HG02840 (cell line): ENCODE measurements around the gene CHAF1A.

ENCODE experiments used
- ATAC-seq: cut with Tn5 transposase; IDR thresholded peaks from one replicate; pipeline ENCODE4 v1.9.1; 2021; ENCODE audit warnings: mild to moderate bottlenecking, moderate library complexity, moderate number of reproducible peaks; ENCODE audit not compliant: unreplicated experiment, low FRiP score

Gene CHAF1A

DNA sequence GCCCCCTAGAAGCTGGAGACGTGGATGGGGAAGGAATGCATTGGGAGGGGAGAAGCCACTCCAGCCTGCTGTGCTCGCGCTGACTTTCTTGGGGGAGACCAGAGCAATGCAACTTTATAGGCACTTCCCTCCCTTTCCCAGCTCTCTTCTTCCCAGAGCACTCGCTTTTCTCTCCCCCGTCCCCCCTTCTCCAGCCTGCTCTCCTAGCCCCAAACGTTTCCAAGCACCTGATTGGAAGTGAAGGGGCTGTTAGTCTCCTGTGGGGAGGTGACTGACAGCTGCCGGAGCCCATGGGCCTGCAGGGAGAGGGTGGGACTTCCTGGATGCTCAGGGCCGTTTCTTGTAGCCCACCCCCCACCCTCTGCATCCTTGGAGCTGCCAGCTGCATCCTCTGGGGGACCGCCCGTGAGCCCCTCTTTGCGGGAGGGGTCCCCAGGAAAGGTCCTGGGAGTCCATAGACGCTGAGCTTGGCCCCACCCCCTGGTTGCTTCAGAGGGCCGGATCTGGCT, 72.1 kb downstream of the CHAF1A start:
- ATAC-seq = no peak

GRCh38 chr19:4477034-4477801, 74.8 kb downstream of the CHAF1A start:
- ATAC-seq = no peak

- no peak for ATAC-seq
Measured at GRCh38 chr19:4482721-4483364, 80.4 kb downstream of the CHAF1A start.

GRCh38 chr19:4483385-4483784, 80.9 kb downstream of the CHAF1A start:
- no peak for ATAC-seq

- ATAC-seq = no peak
Measured at GRCh38 chr19:4487572-4487971, 85.1 kb downstream of the CHAF1A start.

GRCh38 chr19:4488496-4488895, 86.1 kb downstream of the CHAF1A start:
- no peak for ATAC-seq

- ATAC-seq = no peak
Measured at GRCh38 chr19:4491446-4491845, 89.0 kb downstream of the CHAF1A start.

GRCh38 chr19:4492337-4493103, 90.1 kb downstream of the CHAF1A start:
- no peak for ATAC-seq
